H1 (cell line): ENCODE data around the gene CASP1. TPM values are rescaled to one million over a fixed set of nuclear protein-coding genes. Genes with fewer than 3 reads are reported as not detected.

Experiments
- CTCF ChIA-PET: fragments of 300-600 bp; sonication (Branson Sonifier 250); formaldehyde crosslinking; loops from one replicate; lab custom pipeline; 2021; ENCODE audit not compliant: partially characterized antibody; lab: Charles Lee
- POLR2A ChIA-PET: fragments of 300-600 bp; sonication (Branson Sonifier 250); formaldehyde crosslinking; loops from one replicate; lab custom pipeline; 2021; ENCODE audit warnings: inconsistent platforms; ENCODE audit not compliant: partially characterized antibody; lab: Charles Lee
- DNase-seq, 2 experiments: peaks; one replicate each; pipeline versions ENCODE4 v3.0.0 to v3.0.0-alpha.2; 2010 to 2022; ENCODE audit warnings: low spot score in 2 of 2, low read depth in 1 of 2, mixed read lengths in 1 of 2
- FAIRE-seq: peaks from 2 replicates; lab custom pipeline; 2011; peaks lifted over from hg19 to GRCh38; lab: Jason Lieb, UNC
- H2AFZ ChIP-seq: 2 replicates; pipeline ENCODE4 v1.8.1; 2012; ENCODE audit warnings: low read length, inconsistent platforms
- H2AK5ac ChIP-seq: 2 replicates; pipeline ENCODE4 v1.6.1; 2013; ENCODE audit warnings: low read depth, low read length
- H2BK120ac ChIP-seq: replicated peaks from 2 replicates; pipeline ENCODE3; 2013; ENCODE audit warnings: low read depth, low read length, inconsistent platforms
- H2BK12ac ChIP-seq: 2 replicates; pipeline ENCODE4 v1.6.1; 2013; ENCODE audit warnings: low read depth, low read length
- H2BK15ac ChIP-seq: 2 replicates; pipeline ENCODE4 v1.6.1; 2013; ENCODE audit warnings: low read length
- H2BK20ac ChIP-seq: 2 replicates; pipeline ENCODE4 v1.6.1; 2013; ENCODE audit warnings: low read length
- H2BK5ac ChIP-seq: 2 replicates; pipeline ENCODE4 v1.6.1; 2013; ENCODE audit warnings: low read depth, low read length
- H3K14ac ChIP-seq: 2 replicates; pipeline ENCODE4 v1.6.1; 2013; ENCODE audit warnings: inconsistent platforms; ENCODE audit not compliant: insufficient read length
- H3K18ac ChIP-seq: 2 replicates; pipeline ENCODE4 v1.6.1; 2013; ENCODE audit warnings: low read length; ENCODE audit errors: extremely low read depth
- H3K23ac ChIP-seq: 2 replicates; pipeline ENCODE4 v1.6.1; 2013; ENCODE audit warnings: inconsistent platforms; ENCODE audit not compliant: insufficient read length
- H3K23me2 ChIP-seq: 2 replicates; pipeline ENCODE4 v1.6.1; 2013; ENCODE audit warnings: low read depth, low read length
- H3K27ac ChIP-seq: 2 replicates; pipeline ENCODE4 v1.6.1; 2011; ENCODE audit warnings: low read depth, low read length, inconsistent platforms
- H3K27me3 ChIP-seq, 4 experiments: replicated peaks in 1 of 4; 1 replicate in 1 of 4; 2 replicates in 3 of 4; pipeline versions ENCODE4 v1.6.1 to v1.8.1; 2011 to 2013; ENCODE audit warnings: low read length in 3 of 4, mild to moderate bottlenecking in 3 of 4, inconsistent platforms in 2 of 4, mixed read lengths in 2 of 4, moderate library complexity in 1 of 4; ENCODE audit not compliant: control insufficient read depth in 3 of 4, insufficient read depth in 3 of 4; ENCODE audit errors: extremely low read depth in 1 of 4
- H3K36me3 ChIP-seq, 4 experiments: 2 replicates each; pipeline versions ENCODE4 v1.6.1 to v1.8.1; 2011 to 2013; ENCODE audit warnings: mild to moderate bottlenecking in 4 of 4, low read length in 3 of 4, moderate library complexity in 2 of 4, control low read depth in 1 of 4, inconsistent platforms in 1 of 4; ENCODE audit not compliant: insufficient read depth in 4 of 4, control insufficient read depth in 2 of 4
- H3K4ac ChIP-seq: replicated peaks from 2 replicates; pipeline ENCODE3; 2013; ENCODE audit warnings: low read length, low read depth, mixed read lengths, inconsistent platforms; ENCODE audit not compliant: insufficient read length
- H3K4me1 ChIP-seq, 4 experiments: replicated peaks in 1 of 4; 1 replicate in 1 of 4; 2 replicates in 3 of 4; pipeline versions ENCODE4 v1.6.1 to v1.8.1; 2011 to 2013; ENCODE audit warnings: low read length in 3 of 4, inconsistent platforms in 2 of 4, mixed read lengths in 1 of 4; ENCODE audit not compliant: insufficient read depth in 4 of 4, control insufficient read depth in 3 of 4
- H3K4me2 ChIP-seq, 2 experiments: 2 replicates each; pipeline versions ENCODE4 v1.6.1 to v1.8.1; 2011 to 2013; ENCODE audit warnings: low read depth in 2 of 2, low read length in 2 of 2, control low read depth in 1 of 2, inconsistent platforms in 1 of 2, mild to moderate bottlenecking in 1 of 2; ENCODE audit not compliant: insufficient read depth in 1 of 2
- H3K4me3 ChIP-seq, 4 experiments: fragments of 200-600, 300-600 bp in 1 of 4; sonication (generic), shearing (Covaris generic), sonication (Bioruptor Twin) in 1 of 4; 2 replicates each; pipeline versions ENCODE4 v1.5.1 to v1.8.1; 2011 to 2016; ENCODE audit warnings: low read length in 4 of 4, low read depth in 3 of 4, control low read depth in 2 of 4, inconsistent platforms in 2 of 4, mild to moderate bottlenecking in 2 of 4, mixed read lengths in 1 of 4, moderate library complexity in 1 of 4; ENCODE audit not compliant: insufficient read depth in 2 of 4; ENCODE audit errors: extremely low read depth in 1 of 4
- H3K56ac ChIP-seq: replicated peaks from 2 replicates; pipeline ENCODE3; 2013; ENCODE audit warnings: low read depth, mild to moderate bottlenecking, mixed read lengths, low read length, inconsistent platforms; ENCODE audit not compliant: insufficient read length
- H3K79me1 ChIP-seq: 2 replicates; pipeline ENCODE4 v1.6.1; 2013; ENCODE audit warnings: low read depth, low read length, control low read depth
- H3K79me2 ChIP-seq, 2 experiments: 2 replicates each; pipeline versions ENCODE4 v1.6.1 to v1.8.1; 2012 to 2013; ENCODE audit warnings: low read length in 2 of 2, mild to moderate bottlenecking in 2 of 2, inconsistent platforms in 1 of 2; ENCODE audit not compliant: insufficient read depth in 2 of 2, control insufficient read depth in 1 of 2
- H3K9ac ChIP-seq, 4 experiments: replicated peaks in 1 of 4; 1 replicate in 1 of 4; 2 replicates in 3 of 4; pipeline versions ENCODE4 v1.6.1 to v1.8.1; 2011 to 2013; ENCODE audit warnings: low read depth in 3 of 4, low read length in 3 of 4, control low read depth in 2 of 4, mild to moderate bottlenecking in 2 of 4, moderate library complexity in 2 of 4, inconsistent platforms in 1 of 4; ENCODE audit errors: extremely low read depth in 1 of 4
- H3K9me3 ChIP-seq, 2 experiments: 2 replicates each; pipeline versions ENCODE4 v1.6.1 to v1.8.1; 2012 to 2013; ENCODE audit warnings: mild to moderate bottlenecking in 2 of 2, moderate library complexity in 2 of 2, control low read depth in 1 of 2, inconsistent platforms in 1 of 2, low read depth in 1 of 2, low read length in 1 of 2, mixed read lengths in 1 of 2; ENCODE audit not compliant: insufficient read depth in 2 of 2
- H4K20me1 ChIP-seq, 2 experiments: replicated peaks in 1 of 2; 2 replicates each; pipeline versions ENCODE3 to v1.8.1; 2011 to 2013; ENCODE audit warnings: inconsistent platforms in 2 of 2, low read length in 2 of 2, mild to moderate bottlenecking in 1 of 2; ENCODE audit not compliant: insufficient read depth in 2 of 2, control insufficient read depth in 1 of 2
- H4K5ac ChIP-seq: 2 replicates; pipeline ENCODE4 v1.6.1; 2013; ENCODE audit warnings: low read length, low read depth, mixed read lengths, inconsistent platforms; ENCODE audit not compliant: insufficient read length
- H4K8ac ChIP-seq: 2 replicates; pipeline ENCODE4 v1.8.0; 2013; ENCODE audit warnings: mild to moderate bottlenecking, moderate library complexity, low read length, inconsistent platforms; ENCODE audit not compliant: insufficient read depth; ENCODE audit errors: extremely low read depth
- H4K91ac ChIP-seq: replicated peaks from 2 replicates; pipeline ENCODE3; 2013; ENCODE audit warnings: low read length, mixed read lengths, inconsistent platforms; ENCODE audit not compliant: insufficient read length
- CEBPB ChIP-seq: IDR thresholded peaks from 2 replicates; pipeline ENCODE4 v1.6.1; 2012; ENCODE audit warnings: low read depth, low read length
- JUN ChIP-seq: IDR thresholded peaks from 2 replicates; pipeline ENCODE4 v1.6.1; 2011; ENCODE audit warnings: low read depth, mild to moderate bottlenecking, improper control_type of control experiment, low read length
- SIRT6 ChIP-seq: IDR thresholded peaks from one replicate; pipeline ENCODE4 v1.7.1; 2012; ENCODE audit warnings: low read length, inconsistent platforms
- SP1 ChIP-seq: IDR thresholded peaks from 2 replicates; pipeline ENCODE4 v1.6.1; 2011; ENCODE audit warnings: low read depth, low read length
- SP2 ChIP-seq: IDR thresholded peaks from 2 replicates; pipeline ENCODE4 v1.6.1; 2012; ENCODE audit warnings: mild to moderate bottlenecking, low read length, inconsistent platforms
- SP4 ChIP-seq: IDR thresholded peaks from 2 replicates; pipeline ENCODE4 v1.6.1; 2012; ENCODE audit warnings: low read length, inconsistent platforms
- SRF ChIP-seq: IDR thresholded peaks from 2 replicates; pipeline ENCODE4 v1.6.1; 2011; ENCODE audit warnings: mild to moderate bottlenecking, low read depth, low read length, moderate library complexity
- SUZ12 ChIP-seq: fragments of 200-600 bp; sonication (generic); IDR thresholded peaks from 2 replicates; pipeline ENCODE4 v1.6.1; 2012; ENCODE audit warnings: mild to moderate bottlenecking, inconsistent platforms, low read length, moderate library complexity, mixed read lengths
- TAF7 ChIP-seq: optimal IDR thresholded peaks from 2 replicates; pipeline ENCODE3; 2011; ENCODE audit warnings: low read depth, mild to moderate bottlenecking, inconsistent platforms, low read length, moderate library complexity, borderline replicate concordance
- YY1 ChIP-seq: IDR thresholded peaks from 2 replicates; pipeline ENCODE4 v1.6.1; 2011; ENCODE audit warnings: low read depth, mild to moderate bottlenecking, low read length
- WGBS, 2 experiments: shearing (Covaris generic) in 1 of 2; methylation state at CpG; one replicate each; pipeline versions ENCODE4 v1.1.6 to v1.1.7; 2013 to 2015; ENCODE audit warnings: low lambda C conversion rate in 2 of 2, mixed read lengths in 2 of 2, inconsistent platforms in 1 of 2, low coverage in 1 of 2, missing lambda C conversion rate in 1 of 2; ENCODE audit not compliant: insufficient replicate concordance in 2 of 2, insufficient coverage in 1 of 2, insufficient read length in 1 of 2; ENCODE audit errors: extremely low coverage in 1 of 2, missing lambda C conversion rate in 1 of 2; 5-methylcytosine and 5-hydroxymethylcytosine counted together
- polyA plus RNA-seq, 7 experiments: library from polyadenylated mRNA; depleted of rRNA in 3 of 7; stranded (reverse) in 5 of 7; unstranded in 2 of 7; fragments of >200 nt in 5 of 7; fragments of 200-250 nt in 2 of 7; gene quantifications; 1 replicate in 5 of 7; 2 replicates in 1 of 7; 4 replicates in 1 of 7; pipeline versions ENCODE4 v1.2.1 to v1.2.3, GENCODE V29; 2011 to 2013; ENCODE audit warnings: missing spikeins in 2 of 7, mixed read lengths in 2 of 7
- total RNA-seq: library from RNA; stranded (reverse); fragmentation: NEBNext Ultra II Directional; extraction: Animal tissue kit (Norgen Biotek cat#: 25700); gene quantifications from 2 replicates; pipeline ENCODE4 v1.2.1, GENCODE V29; 2021
- TF ChIP-seq, protein P1 (sequence below), 3 experiments: IDR thresholded peaks; 1 replicate in 2 of 3; 2 replicates in 1 of 3; pipeline versions ENCODE4 v1.5.1 to v1.6.1; 2011; ENCODE audit warnings: low read length in 3 of 3, mild to moderate bottlenecking in 3 of 3, inconsistent platforms in 2 of 3, low read depth in 1 of 3, moderate library complexity in 1 of 3; ENCODE audit not compliant: insufficient read depth in 1 of 3; ENCODE audit errors: control extremely low read depth in 1 of 3

Gene CASP1
- total and polyA plus RNA-seq, 2 of the 8 experiments (the other 6 are each of a cell fraction or from before 2014, with no cell fraction given): not detected

DNA sequence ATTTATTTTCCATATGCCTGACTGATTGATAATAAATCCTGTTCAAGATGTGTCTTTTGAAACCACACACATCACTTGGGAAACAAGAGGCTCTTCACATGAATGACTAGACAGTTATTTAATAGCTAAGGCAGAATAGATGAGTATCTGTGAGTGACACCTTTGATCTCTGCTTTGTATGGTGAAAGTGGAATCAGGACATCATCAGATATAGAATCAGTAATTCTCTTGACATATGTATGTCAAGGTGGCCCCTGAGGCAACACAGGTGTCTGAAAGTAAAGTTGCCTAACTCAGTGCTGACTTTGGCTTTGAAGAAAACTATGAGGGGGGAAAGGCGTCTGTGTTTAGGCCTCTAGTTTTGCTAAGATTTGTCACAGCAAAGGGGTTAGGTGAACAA, 55.1 kb downstream of the CASP1 start:
- no peaks in the 10 kb centered on the region for H3K23me2 ChIP-seq
- H2BK20ac ChIP-seq: no peak overlapping the region
- no peaks in the 10 kb centered on the region for H3K4me1 ChIP-seq
- H3K4ac ChIP-seq: no peak overlapping the region
- H4K20me1 ChIP-seq: no peaks in the 10 kb centered on the region
- FAIRE-seq (no peak), DNase-seq (no peak)
- no peak overlapping the region for H3K18ac ChIP-seq
- H2AFZ ChIP-seq: no peak overlapping the region
- no peaks in the 10 kb centered on the region for H3K27me3 ChIP-seq
- no peak overlapping the region for H4K91ac ChIP-seq
- no peaks in the 10 kb centered on the region for H3K79me2 ChIP-seq
- POLR2A ChIA-PET: no interaction called here
- 88% methylated on average over 1 of the region's 1 CpG; no CpG with 5 or more reads in 1 of the 2 experiments for WGBS, 2 experiments
- no peak overlapping the region for H3K4me2 ChIP-seq
- no peak overlapping the region for H4K8ac ChIP-seq
- H3K79me1 ChIP-seq: no peaks in the 10 kb centered on the region
- H4K5ac ChIP-seq: no peak overlapping the region
- no peak overlapping the region for H3K14ac ChIP-seq
- TF ChIP-seq TAF7 (no peak), SP2 (no peak), YY1 (no peak), CEBPB (no peak), SP1 (no peak), SRF (no peak), JUN (no peak), SP4 (no peak), SIRT6 (no peak), SUZ12 (no peak)
- TF ChIP-seq, protein P1, sequence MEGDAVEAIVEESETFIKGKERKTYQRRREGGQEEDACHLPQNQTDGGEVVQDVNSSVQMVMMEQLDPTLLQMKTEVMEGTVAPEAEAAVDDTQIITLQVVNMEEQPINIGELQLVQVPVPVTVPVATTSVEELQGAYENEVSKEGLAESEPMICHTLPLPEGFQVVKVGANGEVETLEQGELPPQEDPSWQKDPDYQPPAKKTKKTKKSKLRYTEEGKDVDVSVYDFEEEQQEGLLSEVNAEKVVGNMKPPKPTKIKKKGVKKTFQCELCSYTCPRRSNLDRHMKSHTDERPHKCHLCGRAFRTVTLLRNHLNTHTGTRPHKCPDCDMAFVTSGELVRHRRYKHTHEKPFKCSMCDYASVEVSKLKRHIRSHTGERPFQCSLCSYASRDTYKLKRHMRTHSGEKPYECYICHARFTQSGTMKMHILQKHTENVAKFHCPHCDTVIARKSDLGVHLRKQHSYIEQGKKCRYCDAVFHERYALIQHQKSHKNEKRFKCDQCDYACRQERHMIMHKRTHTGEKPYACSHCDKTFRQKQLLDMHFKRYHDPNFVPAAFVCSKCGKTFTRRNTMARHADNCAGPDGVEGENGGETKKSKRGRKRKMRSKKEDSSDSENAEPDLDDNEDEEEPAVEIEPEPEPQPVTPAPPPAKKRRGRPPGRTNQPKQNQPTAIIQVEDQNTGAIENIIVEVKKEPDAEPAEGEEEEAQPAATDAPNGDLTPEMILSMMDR (IDR thresholded peaks at IDR 0.05; ENCODE audit: control extremely low read depth in 1 of 3, insufficient read depth in 1 of 3, low read depth in 1 of 3, low read length in 3 of 3): no peak
- no peak overlapping the region for H2BK120ac ChIP-seq
- CTCF ChIA-PET: no interaction called here
- no peak overlapping the region for H3K4me3 ChIP-seq
- no peaks in the 10 kb centered on the region for H3K36me3 ChIP-seq
- no peak overlapping the region for H2BK15ac ChIP-seq
- no peak overlapping the region for H3K9ac ChIP-seq
- H3K23ac ChIP-seq: no peak overlapping the region
- no peak overlapping the region for H3K56ac ChIP-seq
- H2BK5ac ChIP-seq: no peak overlapping the region
- no peak overlapping the region for H2BK12ac ChIP-seq
- no peaks in the 10 kb centered on the region for H3K9me3 ChIP-seq
- H2AK5ac ChIP-seq: no peak overlapping the region
- H3K27ac ChIP-seq: no peak overlapping the region
